GM18909 (cell line): ENCODE data around the gene UNKL.

Source experiments
- ATAC-seq: cut with Tn5 transposase; IDR thresholded peaks from one replicate; pipeline ENCODE4 v1.9.1; 2021; ENCODE audit warnings: mild to moderate bottlenecking; ENCODE audit not compliant: unreplicated experiment, poor library complexity

Gene UNKL

DNA sequence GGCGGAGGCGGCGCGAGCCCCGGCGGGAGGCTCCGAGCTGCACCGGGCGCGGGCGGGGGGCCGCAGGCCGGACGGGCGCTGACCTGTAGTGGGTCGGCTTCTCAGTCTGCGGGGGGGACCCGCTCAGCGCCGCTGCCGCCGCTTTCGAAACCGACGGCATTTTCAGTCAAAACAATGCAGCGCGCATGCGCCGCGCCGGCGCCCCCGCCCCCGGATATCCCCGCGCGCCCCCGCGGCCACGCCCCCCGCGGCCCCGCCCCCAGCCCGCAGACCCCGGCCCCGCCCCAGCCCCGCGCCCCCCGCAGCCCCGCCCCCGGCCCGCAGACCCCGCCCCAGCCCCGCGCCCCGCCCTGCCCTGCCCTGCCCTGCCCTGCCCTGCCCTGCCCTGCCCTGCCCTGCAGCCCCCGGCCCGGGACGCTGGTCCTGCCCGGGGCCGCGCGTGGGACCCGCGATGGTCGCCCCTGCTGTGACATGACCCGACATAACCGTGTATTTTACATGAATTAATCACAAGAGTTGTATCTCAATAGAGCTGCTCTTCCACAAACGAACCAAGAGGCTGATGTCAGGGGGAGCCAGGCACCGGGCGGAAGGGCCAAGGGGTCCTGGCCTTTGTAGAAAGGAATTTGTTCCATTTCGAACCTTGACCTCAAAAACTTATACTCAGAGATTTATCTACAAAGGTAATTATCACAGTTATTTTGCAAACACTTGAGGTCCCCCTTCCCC, at the start of gene UNKL:
TSS of gene UNKL (minus strand) at position 173 of the 729 bp plus-strand sequence. CDS start at position 160, 13 bp downstream.
- peak; percentile 49 for ATAC-seq

DNA sequence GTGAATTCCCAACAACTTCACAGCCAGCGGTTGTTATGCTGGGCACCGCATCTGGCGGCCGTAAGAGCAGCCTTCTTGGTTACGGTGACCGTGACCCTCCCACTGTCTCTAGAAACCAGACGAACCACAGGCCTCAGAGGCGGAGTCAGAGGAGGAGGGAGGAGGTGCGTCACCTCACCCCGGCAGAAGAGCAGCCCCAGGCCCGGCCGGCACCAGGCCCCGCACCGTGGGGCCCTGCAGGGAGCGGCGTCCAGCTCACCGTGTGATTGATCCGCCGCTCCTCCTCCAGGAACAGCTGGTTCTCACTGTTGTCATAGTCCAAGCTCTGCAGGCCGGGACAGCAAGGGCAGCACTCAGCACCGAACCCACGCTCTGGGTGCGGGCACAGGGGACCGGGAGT, 46.6 kb upstream of the UNKL start:
- no peak for ATAC-seq

DNA sequence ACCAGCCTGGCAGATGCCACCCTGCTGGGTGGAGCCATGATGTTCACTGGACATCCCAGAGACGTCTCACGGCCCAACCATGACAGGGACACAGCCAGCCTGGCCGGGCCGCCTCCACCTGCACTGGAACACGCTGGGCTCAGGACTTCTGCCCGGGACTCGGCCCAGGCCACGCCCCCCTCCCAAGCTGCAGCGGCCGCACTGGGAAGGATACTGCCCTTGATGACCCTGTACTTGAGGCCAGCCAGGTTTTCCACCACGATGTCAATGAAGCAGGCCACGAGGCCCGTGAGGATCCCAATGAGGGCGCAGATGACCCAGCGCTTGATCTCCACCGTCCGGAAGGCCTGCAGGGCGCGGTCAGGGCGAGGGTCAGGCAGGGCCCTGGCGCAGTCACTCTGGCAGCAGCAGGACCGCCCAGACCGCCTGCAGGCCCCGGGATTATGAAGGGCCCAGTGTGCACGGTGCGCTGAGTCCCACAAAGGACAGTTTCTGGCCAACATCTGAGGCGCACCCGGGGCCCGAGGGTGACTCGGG, 46.2 kb upstream of the UNKL start:
- no peak for ATAC-seq

DNA sequence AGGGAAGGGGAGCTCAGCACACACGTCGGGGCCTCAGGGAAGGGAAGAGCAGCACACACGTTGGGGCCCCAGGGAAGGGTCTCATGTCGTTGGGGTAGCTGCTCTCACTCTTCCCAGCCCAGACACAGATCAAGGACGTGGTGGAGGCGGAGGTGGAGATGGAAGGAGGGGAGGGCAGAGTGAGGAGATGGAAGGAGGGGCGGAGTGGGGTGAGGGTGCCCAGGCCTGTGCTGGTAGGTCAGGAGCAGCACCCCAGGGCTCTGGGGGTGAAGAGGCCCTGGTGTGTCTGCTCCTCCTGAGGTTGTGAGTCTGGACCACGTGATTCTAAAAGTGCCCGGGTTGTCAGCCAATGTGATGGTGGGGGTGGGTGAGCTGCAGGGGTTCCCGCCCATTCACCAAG, 45.5 kb upstream of the UNKL start:
- no peak for ATAC-seq

DNA sequence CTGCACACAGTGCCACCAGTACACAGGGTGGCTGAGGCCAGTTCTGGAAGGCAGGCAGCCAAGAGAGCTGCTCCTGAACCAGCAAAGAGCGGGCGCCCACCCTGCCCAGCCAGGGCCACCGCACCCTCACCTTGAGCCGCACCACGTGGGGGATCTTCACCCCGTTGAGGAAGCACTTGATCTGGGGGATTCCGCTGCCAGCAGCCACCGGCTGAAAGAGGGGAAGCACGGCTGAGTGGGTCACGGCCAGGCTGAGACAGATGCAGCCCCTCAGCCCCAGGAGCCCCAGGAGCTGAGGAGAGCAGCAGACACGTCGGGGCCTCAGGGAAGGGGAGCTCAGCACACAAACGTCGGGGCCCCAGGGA, 44.5 kb upstream of the UNKL start:
- ATAC-seq = no peak

GRCh38 chr16:1458336-1458976, 44.0 kb upstream of the UNKL start:
- ATAC-seq = no peak

GRCh38 chr16:1457489-1458245, 43.2 kb upstream of the UNKL start:
- ATAC-seq = no peak

- no peak for ATAC-seq
These were observed 42.4 kb upstream of the UNKL start for GRCh38 chr16:1456951-1457350.

GRCh38 chr16:1455190-1456171, 41.0 kb upstream of the UNKL start:
- ATAC-seq = no peak

GRCh38 chr16:1454561-1454960, 40.1 kb upstream of the UNKL start:
- ATAC-seq = no peak

DNA sequence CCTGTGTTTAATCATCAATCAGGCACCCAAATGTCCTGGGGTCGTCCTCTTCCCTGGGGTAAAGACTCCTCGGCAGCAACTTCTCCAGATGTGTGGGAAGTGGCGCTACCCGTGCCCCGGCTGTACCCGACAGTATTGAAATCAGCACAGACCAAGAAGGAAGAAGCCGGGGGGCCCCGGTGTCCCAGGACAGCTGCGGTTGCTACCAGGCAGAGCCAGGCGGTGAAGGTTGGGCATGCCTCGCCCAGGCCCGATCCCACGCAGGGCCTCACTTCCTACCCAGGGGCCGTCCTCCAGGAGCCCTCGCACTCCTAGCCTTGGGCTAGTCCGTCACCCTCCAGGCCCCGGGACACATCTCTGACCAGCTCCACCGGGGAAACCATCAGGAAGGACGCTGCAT, 38.8 kb upstream of the UNKL start:
- no peak for ATAC-seq

GRCh38 chr16:1452530-1452929, 38.0 kb upstream of the UNKL start:
- no peak for ATAC-seq

GRCh38 chr16:1451702-1452392, 37.3 kb upstream of the UNKL start:
- ATAC-seq = no peak

GRCh38 chr16:1450841-1451240, 36.3 kb upstream of the UNKL start:
- no peak for ATAC-seq

- ATAC-seq = no peak
These were observed 35.7 kb upstream of the UNKL start for GRCh38 chr16:1450218-1450617.

DNA sequence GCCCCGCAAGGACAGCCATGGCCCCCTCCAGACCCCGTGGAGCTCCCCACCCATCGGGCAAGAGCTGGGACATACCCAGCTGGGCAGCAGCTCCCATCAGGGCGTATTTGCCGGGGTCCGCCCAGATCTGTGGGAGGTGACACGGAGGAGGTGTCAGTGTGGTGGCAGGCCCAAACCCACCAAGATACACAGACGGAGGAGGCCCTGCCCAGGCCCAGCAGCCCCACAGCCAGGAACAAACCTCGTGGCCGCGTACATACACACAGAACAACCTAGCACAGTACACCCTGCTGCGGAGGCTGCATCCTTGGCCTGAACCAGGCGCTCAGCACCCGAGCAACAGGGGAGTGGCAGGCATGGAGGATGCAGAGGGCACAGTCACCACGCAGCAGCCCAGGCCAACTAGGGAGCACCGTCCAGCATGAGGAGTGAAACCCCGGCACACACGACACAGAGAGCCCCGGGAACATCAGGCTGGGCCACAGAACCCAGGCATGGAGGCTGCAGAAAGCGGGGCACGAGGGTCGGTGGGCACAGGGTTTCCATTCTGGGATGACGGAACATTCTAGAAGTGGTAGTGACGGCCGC, 34.8 kb upstream of the UNKL start:
- no peak for ATAC-seq

DNA sequence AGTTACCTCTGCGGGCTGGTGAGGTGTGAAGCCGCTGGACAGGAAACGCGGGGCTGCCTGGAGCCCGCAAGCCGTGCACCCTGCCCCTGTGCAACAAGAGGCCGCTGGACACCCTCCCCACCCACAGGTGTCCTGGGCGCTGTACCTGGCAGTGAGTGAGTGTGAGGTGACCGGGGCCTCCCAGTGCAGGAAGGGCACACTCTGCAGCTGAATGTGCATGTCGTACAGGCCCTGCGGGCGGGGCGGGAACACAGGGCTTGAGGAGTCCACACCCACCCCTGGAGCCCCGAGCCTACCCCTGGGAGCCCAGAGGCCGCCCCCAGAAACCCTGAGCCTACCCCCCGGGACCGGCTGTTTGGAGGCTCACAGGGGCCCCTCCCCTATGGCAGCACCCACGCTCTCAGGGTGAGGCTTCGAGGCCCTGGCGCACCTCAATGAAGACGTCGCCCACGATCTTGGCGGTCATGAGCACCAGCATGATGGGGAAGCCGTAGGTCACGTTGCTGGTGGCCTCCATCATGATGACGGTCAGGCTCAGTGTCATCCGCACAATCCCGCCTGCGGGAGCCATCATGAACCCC, 34.1 kb upstream of the UNKL start:
- no peak for ATAC-seq

DNA sequence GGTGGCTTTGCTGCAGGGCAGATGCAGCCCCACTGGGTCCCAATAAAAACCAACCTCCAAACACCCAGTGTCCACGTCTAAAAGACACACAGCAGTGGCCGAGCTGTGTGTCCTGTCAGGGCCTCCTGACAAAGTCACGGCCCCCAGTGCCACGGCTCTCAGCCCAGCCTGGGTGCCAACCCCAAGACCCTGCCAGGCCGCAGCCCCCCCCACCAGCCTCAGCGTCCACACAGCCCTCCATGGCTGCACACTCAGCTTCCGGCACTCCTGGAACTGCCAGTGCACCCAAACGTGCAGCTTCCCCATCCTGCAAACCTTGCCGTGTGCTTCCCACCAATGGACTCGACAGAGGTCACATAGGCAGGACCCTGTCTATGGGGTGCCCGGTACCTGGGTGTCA, 33.5 kb upstream of the UNKL start:
- no peak for ATAC-seq
